K562 (cell line): ENCODE measurements around the gene TIGD1. TPM values are rescaled to one million over a fixed set of nuclear protein-coding genes. Genes with fewer than 3 reads are reported as not detected.

Source experiments
- ATAC-seq: fragments of 200-7000 bp; cut with Tn5 transposase; 3 replicates; pipeline ENCODE4 v1.9.1; 2020; ENCODE audit warnings: moderate library complexity
- Bru-seq: library from RNA; stranded (reverse); fragments of 400-500 nt; gene quantifications from one replicate; lab custom pipeline; 2021; lab: Mats Ljungman, UMichigan
- BruChase-seq, 2 experiments: library from RNA; stranded (reverse); fragments of 400-500 nt; gene quantifications; one replicate each; lab custom pipeline; 2021; lab: Mats Ljungman, UMichigan
- BruUV-seq: library from RNA; stranded (reverse); fragments of 400-500 nt; replicated peaks from 2 replicates; lab custom pipeline; 2021; lab: Mats Ljungman, UMichigan
- CTCF ChIA-PET: fragments of 300-600 bp; formaldehyde crosslinking; extraction: SDS; loops from one replicate; lab custom pipeline; 2021; ENCODE audit warnings: low intra/inter-chr PET ratio; lab: Yijun Ruan, JAX
- POLR2A ChIA-PET: fragments of 300-600, 350-650 bp; sonication (Branson Sonifier 250); formaldehyde crosslinking; extraction: SDS; loops from one replicate; lab custom pipeline; 2021; ENCODE audit warnings: antibody characterized with exemption, inconsistent platforms; lab: Yijun Ruan, JAX
- DNase-seq, 4 experiments: peaks; one replicate each; pipeline versions ENCODE4 v3.0.0 to v3.0.0-alpha.2; 2011 to 2018; ENCODE audit warnings: low spot score in 3 of 4, mixed read lengths in 3 of 4; ENCODE audit errors: extremely low read depth in 1 of 4
- FAIRE-seq: peaks from 2 replicates; lab custom pipeline; 2011; peaks lifted over from hg19 to GRCh38; lab: Jason Lieb, UNC
- H2AFZ ChIP-seq: 2 replicates; pipeline ENCODE4 v1.6.0; 2011; ENCODE audit warnings: low read depth, low read length, control low read depth, inconsistent platforms
- H3K27ac ChIP-seq: fragments of 200-600 bp; 3 replicates; pipeline ENCODE4 v1.8.0; 2011; ENCODE audit warnings: low read depth, mild to moderate bottlenecking, control low read depth, inconsistent platforms, low read length, moderate library complexity, mixed read lengths; ENCODE audit errors: extremely low read depth
- H3K27me3 ChIP-seq, 2 experiments: fragments of 300-600 bp in 1 of 2; 2 replicates in 1 of 2; 3 replicates in 1 of 2; pipeline versions ENCODE4 v1.6.0 to v1.8.0; 2011; ENCODE audit warnings: inconsistent platforms in 2 of 2, low read length in 2 of 2, mild to moderate bottlenecking in 1 of 2, mixed read lengths in 1 of 2, moderate library complexity in 1 of 2; ENCODE audit not compliant: control insufficient read depth in 2 of 2, insufficient read depth in 2 of 2
- H3K36me3 ChIP-seq: fragments of 300-600 bp; 3 replicates; pipeline ENCODE4 v1.8.0; 2011; ENCODE audit warnings: mild to moderate bottlenecking, low read length, inconsistent platforms; ENCODE audit not compliant: control insufficient read depth, insufficient read depth
- H3K4me1 ChIP-seq, 2 experiments: fragments of 200-600 bp in 1 of 2; replicated peaks in 1 of 2; 2 replicates in 1 of 2; 3 replicates in 1 of 2; pipeline versions ENCODE4 v1.5.1 to v1.8.0; 2011; ENCODE audit warnings: inconsistent platforms in 2 of 2, low read length in 2 of 2, mild to moderate bottlenecking in 1 of 2, mixed read lengths in 1 of 2, moderate library complexity in 1 of 2; ENCODE audit not compliant: control insufficient read depth in 2 of 2, insufficient read depth in 2 of 2
- H3K4me2 ChIP-seq: 2 replicates; pipeline ENCODE4 v1.6.1; 2011; ENCODE audit warnings: low read length, control low read depth, inconsistent platforms, mixed read lengths; ENCODE audit not compliant: insufficient read depth
- H3K4me3 ChIP-seq: fragments of 200-600 bp; sonication (generic), shearing (Covaris generic); 2 replicates; pipeline ENCODE4 v1.5.1; 2016; ENCODE audit warnings: control low read depth, inconsistent platforms
- H3K79me2 ChIP-seq: fragments of 200-600 bp; 3 replicates; pipeline ENCODE4 v1.8.0; 2011; ENCODE audit warnings: low read length, inconsistent platforms; ENCODE audit not compliant: control insufficient read depth, insufficient read depth
- H3K9ac ChIP-seq, 2 experiments: 2 replicates each; pipeline versions ENCODE4 v1.6.0 to v1.6.1; 2011; ENCODE audit warnings: low read depth in 2 of 2, low read length in 2 of 2, control low read depth in 1 of 2, inconsistent platforms in 1 of 2, mild to moderate bottlenecking in 1 of 2, mixed read lengths in 1 of 2; ENCODE audit not compliant: insufficient read depth in 1 of 2
- H3K9me1 ChIP-seq: one replicate; pipeline ENCODE4 v1.6.0; 2011; ENCODE audit warnings: inconsistent platforms, mild to moderate bottlenecking, low read length, moderate library complexity; ENCODE audit not compliant: control insufficient read depth, insufficient read depth
- H3K9me3 ChIP-seq: replicated peaks from 2 replicates; pipeline ENCODE4 v1.5.1; 2011; ENCODE audit warnings: low read depth, low read length, inconsistent platforms; ENCODE audit not compliant: control insufficient read depth, insufficient read depth
- H4K20me1 ChIP-seq: replicated peaks from 2 replicates; pipeline ENCODE4 v1.6.1; 2011; ENCODE audit warnings: low read length, inconsistent platforms, mixed read lengths; ENCODE audit not compliant: control insufficient read depth, insufficient read depth
- KAT2B ChIP-seq: IDR thresholded peaks from one replicate; pipeline ENCODE4 v1.6.1; 2012; ENCODE audit warnings: low read depth, mild to moderate bottlenecking, control low read depth, inconsistent platforms, low read length, moderate library complexity
- PHTF2 ChIP-seq: fragments of 250-450 bp; sonication (Bioruptor Pico); IDR thresholded peaks from 2 replicates; pipeline ENCODE4 v1.5.0; 2021; ENCODE audit warnings: mild to moderate bottlenecking
- POLR2H ChIP-seq: IDR thresholded peaks from 2 replicates; pipeline ENCODE4 v1.6.1; 2016; ENCODE audit warnings: missing genetic modification characterization, low read depth, mild to moderate bottlenecking, control low read depth, missing compliant biosample characterization, moderate library complexity
- SMAD2 ChIP-seq: fragments of 150-350 bp; IDR thresholded peaks from 2 replicates; pipeline ENCODE4 v1.6.1; 2014; ENCODE audit warnings: low read depth, mild to moderate bottlenecking, low read length
- ZNF124 ChIP-seq: sonication (generic); formaldehyde crosslinking; IDR thresholded peaks from 2 replicates; pipeline ENCODE4 v1.8.1; 2022; ENCODE audit warnings: missing genetic modification reagents
- WGBS: fragments of 100-300 bp; shearing (Covaris generic); methylation state at CpG from one replicate; pipeline ENCODE4 v1.1.6; 2016; ENCODE audit warnings: low coverage, mixed read lengths; ENCODE audit not compliant: insufficient coverage; ENCODE audit errors: missing lambda C conversion rate; 5-methylcytosine and 5-hydroxymethylcytosine counted together
- in situ Hi-C: fragments of 300-500 bp; cut with MboI; formaldehyde crosslinking; loops from 4 replicates; pipeline ENCODE4 v1.15.0; 2018; ENCODE audit warnings: inconsistent platforms, mixed read lengths
- intact Hi-C: fragments of 100-400 bp; cut with micrococcal nuclease; formaldehyde crosslinking; loops from 2 replicates; pipeline ENCODE4 v1.14.2; 2022
- long read RNA-seq, 3 experiments: library from polyadenylated mRNA in 2 of 3; library from RNA in 1 of 3; unstranded in 2 of 3; stranded (forward) in 1 of 3; transcript quantifications; one replicate each; pipeline ENCODE4 v2.0.0, GENCODE V29; 2019 to 2022
- polyA minus RNA-seq, 3 experiments: library from RNA; depleted of rRNA, polyadenylated mRNA; stranded (reverse); fragments of >200 nt; gene quantifications; 2 replicates each; pipeline ENCODE4 v1.2.3, GENCODE V29; 2011
- polyA plus RNA-seq, 8 experiments: library from polyadenylated mRNA; depleted of rRNA in 4 of 8; stranded (reverse) in 5 of 8; unstranded in 3 of 8; fragments of >200 nt; fragmentation: Nextera tagmentation in 2 of 8; fragmentation: Illumina TruSeq in 1 of 8; extraction: Ambion mirVana in 2 of 8; extraction: Trizol in 1 of 8; gene quantifications; 2 replicates each; pipeline versions ENCODE4 v1.2.1 to v1.2.3, GENCODE V29; 2011 to 2014; ENCODE audit warnings: inconsistent platforms in 1 of 8, missing spikeins in 1 of 8
- total RNA-seq, 7 experiments: library from RNA; depleted of rRNA in 6 of 7; stranded (reverse); fragments of >200 nt in 6 of 7; fragmentation: Illumina TruSeq in 2 of 7; extraction: Trizol in 2 of 7; gene quantifications; 2 replicates each; pipeline versions ENCODE4 v1.2.1 to v1.2.3, GENCODE V29; 2011 to 2021; ENCODE audit warnings: low replicate concordance in 1 of 7
- TF ChIP-seq, protein P1 (sequence below): sonication (generic); formaldehyde crosslinking; IDR thresholded peaks from 2 replicates; pipeline ENCODE4 v1.8.0; 2022; ENCODE audit warnings: mild to moderate bottlenecking, missing genetic modification reagents

Gene TIGD1
- total RNA-seq (2011; cell fraction: chromatin; rRNA removed; ENCODE audit: low replicate concordance): 21.5 and 44.0 TPM in 2 replicates
- 17.1 and 20.8 TPM in 2 replicates for total RNA-seq (2011; cell fraction: nucleolus; rRNA removed)
- 17.3 and 24.3 TPM in 2 replicates for total RNA-seq (2011; cell fraction: nucleoplasm; rRNA removed)
- 5.4 and 6.4 TPM in 2 replicates for total RNA-seq (2014; rRNA removed)
- total RNA-seq (2014; rRNA removed; fragmentation: Illumina TruSeq; extraction: Trizol): 7.7 and 8.9 TPM in 2 replicates
- 6.3 and 6.4 TPM in 2 replicates for total RNA-seq (2015; rRNA removed; fragmentation: Illumina TruSeq; extraction: Trizol)
- 7.0 and 7.1 TPM in 2 replicates for total RNA-seq (2021)
- 9.8 TPM in 2 replicates for polyA plus RNA-seq (2011; rRNA removed)
- polyA plus RNA-seq (2011; cell fraction: cytosol; rRNA removed): 3.9 and 7.2 TPM in 2 replicates
- polyA plus RNA-seq (2011; cell fraction: nucleus; rRNA removed): 22.4 and 25.0 TPM in 2 replicates
- polyA plus RNA-seq (2012): 3.9 and 7.4 TPM in 2 replicates
- polyA plus RNA-seq (2014; fragmentation: Illumina TruSeq; extraction: Trizol): 6.6 and 7.0 TPM in 2 replicates
- 1 to 10 TPM; 2.0 to 5.4 TPM for polyA plus RNA-seq (2014; fragmentation: Nextera tagmentation; extraction: Ambion mirVana)
- 9.0 and 10.1 TPM in 2 replicates for polyA plus RNA-seq (2014; rRNA removed)
- 10.9 and 13.6 TPM in 2 replicates for polyA minus RNA-seq (2011; rRNA and poly(A)+ RNA removed)
- polyA minus RNA-seq (2011; cell fraction: cytosol; rRNA and poly(A)+ RNA removed): 3.1 and 3.2 TPM in 2 replicates
- polyA minus RNA-seq (2011; cell fraction: nucleus; rRNA and poly(A)+ RNA removed): 16.4 and 27.3 TPM in 2 replicates
- Bru-seq, nascent RNA: percentile 97 among the genes with signal in this experiment
- percentile 92 among the genes with signal in this experiment for BruChase-seq, experiment 1, labeled RNA remaining after a 2-hour chase
- percentile 93 among the genes with signal in this experiment for BruChase-seq, experiment 2, labeled RNA remaining after a 6-hour chase
- long read RNA-seq, experiment 1, transcript TIGD1-201 (1 exons, 2,623 nt): major isoform, 10 of 10 reads
- long read RNA-seq, experiment 1, partial matches to known transcripts: 0 of 10 reads
- long read RNA-seq, experiment 1, other reads (novel, unspliced or antisense): 0 of 10 reads
- long read RNA-seq, experiment 2, transcript TIGD1-201 (1 exons, 2,623 nt): major isoform, 5 of 5 reads
- long read RNA-seq, experiment 2, partial matches to known transcripts: 0 of 5 reads
- long read RNA-seq, experiment 2, other reads (novel, unspliced or antisense): 0 of 5 reads
- long read RNA-seq, experiment 3, partial matches to known transcripts: 0 of 1 reads
- long read RNA-seq, experiment 3, other reads (novel, unspliced or antisense): 0 of 1 reads

DNA sequence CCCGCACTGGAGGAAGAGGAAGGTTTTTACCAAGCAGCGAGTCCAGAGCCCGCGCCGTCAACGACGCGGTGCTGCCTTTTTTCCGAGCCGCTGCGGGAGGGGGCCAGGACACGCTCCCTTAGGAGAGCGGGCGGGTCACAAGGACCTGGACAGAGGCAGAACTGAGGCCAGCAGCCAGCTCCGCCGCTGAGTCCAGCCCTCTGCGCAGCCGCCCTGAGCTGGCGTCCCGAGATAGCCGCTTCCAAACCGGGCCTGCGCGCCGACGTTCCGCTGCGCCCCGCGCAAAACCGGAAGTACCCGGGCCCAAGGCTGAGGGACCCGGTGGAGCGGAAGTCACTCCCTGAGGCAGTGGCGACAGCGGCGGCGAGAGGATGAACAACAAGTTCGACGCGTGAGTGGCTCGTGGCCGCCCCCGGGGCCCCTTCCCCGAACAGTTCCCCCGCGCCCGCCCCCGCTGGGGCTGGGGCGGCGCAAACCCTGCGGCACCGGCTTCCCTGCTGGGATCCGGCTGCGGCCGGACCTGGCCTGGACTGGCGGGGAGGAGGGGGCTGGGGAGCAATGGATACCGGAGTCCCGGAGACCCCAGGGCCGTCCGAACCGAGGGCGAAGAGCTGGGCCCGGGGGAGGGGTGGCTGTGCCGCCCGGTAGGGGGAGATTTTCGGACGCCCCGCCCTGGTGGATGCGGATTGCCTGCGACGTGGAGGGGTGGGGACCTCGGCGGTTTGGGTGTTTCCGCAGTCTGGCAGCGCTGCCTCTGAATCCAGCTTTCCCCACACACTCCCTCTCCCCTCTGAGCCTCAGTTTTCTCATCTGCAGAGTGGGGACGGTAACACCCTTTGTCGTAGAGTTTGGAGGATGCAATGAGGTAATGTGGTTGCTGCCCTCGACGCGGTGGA, at the start of gene TIGD1, which contains the start of gene EIF4E2:
Gene TIGD1, minus strand, starts transcription at position 204 of the 896 bp plus-strand sequence. CDS start 675 bp downstream, outside the sequence.
Gene EIF4E2, plus strand, starts transcription at position 336 of the 896 bp plus-strand sequence. Its CDS starts 36 bp downstream, at position 372.
- peak within 1 kb of the TSS; percentile 81 for H3K27ac ChIP-seq
- H3K9ac ChIP-seq: peak within 1 kb of the TSS; percentile 86 to 98
- no peaks in the 10 kb centered on the region for H3K9me1 ChIP-seq
- FAIRE-seq (peak; percentile 78), ATAC-seq (peak; percentile 97), DNase-seq (peak; percentile 90 to 96 (median 94))
- H3K27me3 ChIP-seq: no peaks in the 10 kb centered on the region
- CTCF ChIA-PET: no interaction called here
- WGBS: 3% methylated on average over 19 of the region's 81 CpGs
- H3K79me2 ChIP-seq: peaks cover 70% of the 10 kb centered on the region
- POLR2A ChIA-PET: interaction anchor here (0.6 to 1.4 kb wide), 6 partner anchors 9 to 700 kb away, joined by 3 to 9 read pairs (median 4); partner anchors contain the start of gene EFHD1
- no peaks in the 10 kb centered on the region for H4K20me1 ChIP-seq
- no peaks in the 10 kb centered on the region; the same call in 1 of the 2 replicates for H3K9me3 ChIP-seq
- peaks cover 6 to 7% of the 10 kb centered on the region in 2 experiments; a peak in 4 of 5 replicates for H3K4me1 ChIP-seq
- in situ Hi-C loops (no loop called here), intact Hi-C loops (no loop called here)
- H3K4me2 ChIP-seq: peak within 1 kb of the TSS; percentile 96
- peaks cover 32% of the 10 kb centered on the region; the same call in 2 of the 3 replicates for H3K36me3 ChIP-seq
- TSS peak; percentile 52 for BruUV-seq
- H2AFZ ChIP-seq: peak within 1 kb of the TSS; percentile 79
- peak within 1 kb of the TSS; percentile 59 for H3K4me3 ChIP-seq
- TF ChIP-seq ZNF124 (CRISPR knock-in tag): no peak
- no peak for TF ChIP-seq PHTF2 (CRISPR knock-in tag)
- TF ChIP-seq, protein P1, sequence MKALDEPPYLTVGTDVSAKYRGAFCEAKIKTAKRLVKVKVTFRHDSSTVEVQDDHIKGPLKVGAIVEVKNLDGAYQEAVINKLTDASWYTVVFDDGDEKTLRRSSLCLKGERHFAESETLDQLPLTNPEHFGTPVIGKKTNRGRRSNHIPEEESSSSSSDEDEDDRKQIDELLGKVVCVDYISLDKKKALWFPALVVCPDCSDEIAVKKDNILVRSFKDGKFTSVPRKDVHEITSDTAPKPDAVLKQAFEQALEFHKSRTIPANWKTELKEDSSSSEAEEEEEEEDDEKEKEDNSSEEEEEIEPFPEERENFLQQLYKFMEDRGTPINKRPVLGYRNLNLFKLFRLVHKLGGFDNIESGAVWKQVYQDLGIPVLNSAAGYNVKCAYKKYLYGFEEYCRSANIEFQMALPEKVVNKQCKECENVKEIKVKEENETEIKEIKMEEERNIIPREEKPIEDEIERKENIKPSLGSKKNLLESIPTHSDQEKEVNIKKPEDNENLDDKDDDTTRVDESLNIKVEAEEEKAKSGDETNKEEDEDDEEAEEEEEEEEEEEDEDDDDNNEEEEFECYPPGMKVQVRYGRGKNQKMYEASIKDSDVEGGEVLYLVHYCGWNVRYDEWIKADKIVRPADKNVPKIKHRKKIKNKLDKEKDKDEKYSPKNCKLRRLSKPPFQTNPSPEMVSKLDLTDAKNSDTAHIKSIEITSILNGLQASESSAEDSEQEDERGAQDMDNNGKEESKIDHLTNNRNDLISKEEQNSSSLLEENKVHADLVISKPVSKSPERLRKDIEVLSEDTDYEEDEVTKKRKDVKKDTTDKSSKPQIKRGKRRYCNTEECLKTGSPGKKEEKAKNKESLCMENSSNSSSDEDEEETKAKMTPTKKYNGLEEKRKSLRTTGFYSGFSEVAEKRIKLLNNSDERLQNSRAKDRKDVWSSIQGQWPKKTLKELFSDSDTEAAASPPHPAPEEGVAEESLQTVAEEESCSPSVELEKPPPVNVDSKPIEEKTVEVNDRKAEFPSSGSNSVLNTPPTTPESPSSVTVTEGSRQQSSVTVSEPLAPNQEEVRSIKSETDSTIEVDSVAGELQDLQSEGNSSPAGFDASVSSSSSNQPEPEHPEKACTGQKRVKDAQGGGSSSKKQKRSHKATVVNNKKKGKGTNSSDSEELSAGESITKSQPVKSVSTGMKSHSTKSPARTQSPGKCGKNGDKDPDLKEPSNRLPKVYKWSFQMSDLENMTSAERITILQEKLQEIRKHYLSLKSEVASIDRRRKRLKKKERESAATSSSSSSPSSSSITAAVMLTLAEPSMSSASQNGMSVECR (CRISPR knock-in tag): 0 out of 2 replicates have a peak, but pooled peaks have one; percentile 48
- peak; percentile 60 for TF ChIP-seq POLR2H (tag)
- no peak for TF ChIP-seq SMAD2
- TF ChIP-seq KAT2B: no peak
